Transverse colon (tissue), 3 donors: ENCODE results near the gene SHFL.

Source experiments
- CTCF ChIP-seq, 5 experiments: fragments of 200-600 bp in 3 of 5; fragments of 450-650 bp in 2 of 5; sonication (generic) in 3 of 5; IDR thresholded peaks; 1 replicate in 2 of 5; 2 replicates in 3 of 5; pipeline ENCODE4 v1.5.1; 2016 to 2017; ENCODE audit warnings: antibody characterized with exemption in 5 of 5, inconsistent platforms in 3 of 5, mild to moderate bottlenecking in 2 of 5, moderate library complexity in 1 of 5
- POLR2A ChIP-seq: fragments of 450-650 bp; IDR thresholded peaks from one replicate; pipeline ENCODE4 v1.6.1; 2016; ENCODE audit warnings: antibody characterized with exemption, mild to moderate bottlenecking, moderate library complexity

- TF ChIP-seq CTCF (IDR thresholded peaks at IDR 0.05) (no peak), POLR2A (no peak)
These were observed 1.3 kb upstream of the SHFL start for GRCh38 chr19:10084803-10085202.
